ENCODE measurements around the gene PHACTR3. TPM values are rescaled to one million over a fixed set of nuclear protein-coding genes. Genes with fewer than 3 reads are reported as not detected.

Gene PHACTR3
- polyA plus RNA-seq, 1 experiment: not detected

DNA sequence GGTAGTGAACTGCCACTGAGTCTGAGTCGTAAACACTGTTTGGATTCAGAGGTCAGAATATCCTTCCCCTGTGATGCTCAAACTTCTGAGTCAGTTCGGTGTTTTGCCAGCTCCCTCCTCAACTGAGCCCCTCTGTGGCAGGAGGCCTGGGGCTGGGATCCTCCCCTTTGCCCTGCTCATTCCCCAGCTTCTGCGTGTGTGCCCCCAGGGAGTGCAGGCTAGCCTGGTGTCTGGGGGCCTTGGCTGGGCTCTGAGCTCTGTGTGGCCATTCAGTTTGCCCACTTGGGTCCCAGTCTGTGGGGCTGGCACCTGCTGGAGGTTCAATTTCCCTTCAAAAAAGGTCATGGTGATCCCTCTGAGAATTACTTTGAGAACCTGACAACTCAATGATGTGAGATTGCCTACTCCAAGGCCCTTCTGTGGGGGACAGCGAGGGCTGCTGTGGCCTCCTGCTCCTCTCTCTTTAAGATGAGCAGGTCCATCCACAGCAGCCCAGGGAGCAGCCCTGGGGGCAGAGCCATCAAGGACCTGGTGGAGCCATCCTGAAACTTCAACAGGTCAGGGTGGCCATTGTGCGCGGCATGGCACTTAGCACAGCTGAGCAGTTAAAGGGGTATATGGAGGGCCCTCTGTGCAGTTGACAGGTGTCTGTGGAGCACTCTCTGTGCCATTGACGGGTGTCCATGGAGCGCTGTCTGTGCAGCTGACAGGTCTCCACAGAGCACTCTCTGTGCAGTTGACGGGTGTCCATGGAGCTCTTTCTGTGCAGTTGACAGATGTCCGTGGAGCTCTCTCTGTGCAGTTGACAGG is 181.9 kb downstream of the PHACTR3 start:
- Histone ChIP-seq H3K27me3 (ENCODE audit: control insufficient read depth, insufficient read depth, low read length) (no peaks in the 10 kb centered on the region), H3K9me3 (ENCODE audit: control insufficient read depth, insufficient read depth, low read length) (no peaks in the 10 kb centered on the region), H3K27ac (ENCODE audit: low read depth, low read length) (no peak overlapping the region), H3K4me3 (ENCODE audit: low read depth, low read length) (no peak overlapping the region)
- no peak for DNase-seq (ENCODE audit: low read depth, low spot score)
- POLR2A ChIA-PET: no interaction called here
- TF ChIP-seq, protein P1, sequence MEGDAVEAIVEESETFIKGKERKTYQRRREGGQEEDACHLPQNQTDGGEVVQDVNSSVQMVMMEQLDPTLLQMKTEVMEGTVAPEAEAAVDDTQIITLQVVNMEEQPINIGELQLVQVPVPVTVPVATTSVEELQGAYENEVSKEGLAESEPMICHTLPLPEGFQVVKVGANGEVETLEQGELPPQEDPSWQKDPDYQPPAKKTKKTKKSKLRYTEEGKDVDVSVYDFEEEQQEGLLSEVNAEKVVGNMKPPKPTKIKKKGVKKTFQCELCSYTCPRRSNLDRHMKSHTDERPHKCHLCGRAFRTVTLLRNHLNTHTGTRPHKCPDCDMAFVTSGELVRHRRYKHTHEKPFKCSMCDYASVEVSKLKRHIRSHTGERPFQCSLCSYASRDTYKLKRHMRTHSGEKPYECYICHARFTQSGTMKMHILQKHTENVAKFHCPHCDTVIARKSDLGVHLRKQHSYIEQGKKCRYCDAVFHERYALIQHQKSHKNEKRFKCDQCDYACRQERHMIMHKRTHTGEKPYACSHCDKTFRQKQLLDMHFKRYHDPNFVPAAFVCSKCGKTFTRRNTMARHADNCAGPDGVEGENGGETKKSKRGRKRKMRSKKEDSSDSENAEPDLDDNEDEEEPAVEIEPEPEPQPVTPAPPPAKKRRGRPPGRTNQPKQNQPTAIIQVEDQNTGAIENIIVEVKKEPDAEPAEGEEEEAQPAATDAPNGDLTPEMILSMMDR (IDR thresholded peaks at IDR 0.05; ENCODE audit: low read depth, low read length): no peak
- CTCF ChIA-PET: no interaction called here

DNA sequence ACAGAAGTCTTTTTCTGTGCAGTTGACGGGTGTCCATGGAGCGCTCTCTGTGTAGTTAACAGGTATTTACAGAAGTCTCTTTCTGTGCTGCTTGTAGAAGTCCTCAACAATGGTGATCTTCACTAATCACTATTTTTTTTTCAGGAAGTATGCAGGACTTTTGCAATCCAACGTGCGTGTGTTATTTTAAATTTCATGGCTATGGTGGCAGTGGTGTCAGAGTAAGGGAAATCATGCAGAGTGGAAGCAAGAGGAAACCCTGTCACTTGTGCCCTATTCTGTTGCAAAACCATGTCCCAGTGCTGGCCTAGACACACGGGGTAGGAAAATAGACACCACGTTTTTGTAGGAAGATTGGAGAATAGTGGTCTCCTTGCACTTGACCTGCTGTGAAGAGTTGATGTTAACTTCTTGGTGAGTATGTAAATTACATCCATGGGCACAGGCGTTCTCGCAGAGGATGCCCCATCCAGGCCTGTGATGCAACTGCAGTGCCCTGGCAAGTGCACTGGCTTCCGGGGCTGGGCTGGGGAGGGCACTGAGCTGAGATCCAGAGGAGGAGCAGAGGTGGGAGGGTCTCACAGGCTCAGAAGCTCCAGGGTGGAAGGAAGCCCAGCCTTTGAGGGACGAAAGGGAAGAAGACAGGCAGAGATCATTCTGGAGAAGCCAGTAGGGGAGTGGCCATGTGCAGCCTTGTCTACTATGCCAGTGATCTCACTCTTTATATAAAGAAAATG is 182.6 kb downstream of the PHACTR3 start:
- no peak for DNase-seq (ENCODE audit: low read depth, low spot score)
- Histone ChIP-seq H3K27me3 (ENCODE audit: control insufficient read depth, insufficient read depth, low read length) (no peaks in the 10 kb centered on the region), H3K9me3 (ENCODE audit: control insufficient read depth, insufficient read depth, low read length) (no peaks in the 10 kb centered on the region), H3K4me3 (ENCODE audit: low read depth, low read length) (no peak overlapping the region), H3K27ac (ENCODE audit: low read depth, low read length) (no peak overlapping the region)
- TF ChIP-seq, protein P1 (IDR thresholded peaks at IDR 0.05; ENCODE audit: low read depth, low read length): no peak
- POLR2A ChIA-PET: no interaction called here
- CTCF ChIA-PET: no interaction called here

DNA sequence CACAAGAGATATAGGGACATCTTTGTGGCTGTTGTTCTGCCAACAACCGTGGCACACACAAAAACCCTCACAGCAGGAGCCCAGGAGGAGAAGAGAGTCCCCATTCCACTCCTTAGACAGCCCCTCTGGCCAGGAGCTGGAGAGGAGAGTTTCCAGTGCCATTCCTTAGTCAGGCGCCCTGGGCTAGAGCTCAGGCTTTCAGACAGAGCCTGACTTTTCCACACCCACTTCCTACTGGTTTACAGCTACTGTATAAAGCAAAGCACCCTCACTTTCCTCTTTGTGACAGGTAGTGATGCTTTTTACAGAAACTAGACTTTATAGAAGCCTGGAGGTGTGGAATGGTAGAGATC is 183.2 kb downstream of the PHACTR3 start:
- DNase-seq (ENCODE audit: low read depth, low spot score): no peak
- H3K9me3 ChIP-seq (ENCODE audit: control insufficient read depth, insufficient read depth, low read length): no peaks in the 10 kb centered on the region
- H3K27ac ChIP-seq (ENCODE audit: low read depth, low read length): no peak overlapping the region
- no peaks in the 10 kb centered on the region for H3K27me3 ChIP-seq (ENCODE audit: control insufficient read depth, insufficient read depth, low read length)
- no peak overlapping the region for H3K4me3 ChIP-seq (ENCODE audit: low read depth, low read length)
- ChIA-PET CTCF (no interaction called here), POLR2A (no interaction called here)
- TF ChIP-seq, protein P1 (IDR thresholded peaks at IDR 0.05; ENCODE audit: low read depth, low read length): no peak

- no peaks in the 10 kb centered on the region for H3K27me3 ChIP-seq (ENCODE audit: control insufficient read depth, insufficient read depth, low read length)
- CTCF ChIA-PET: no interaction called here
- H3K27ac ChIP-seq (ENCODE audit: low read depth, low read length): no peak overlapping the region
- POLR2A ChIA-PET: no interaction called here
- no peak for DNase-seq (ENCODE audit: low read depth, low spot score)
- TF ChIP-seq, protein P1 (IDR thresholded peaks at IDR 0.05; ENCODE audit: low read depth, low read length): no peak
- H3K9me3 ChIP-seq (ENCODE audit: control insufficient read depth, insufficient read depth, low read length): no peaks in the 10 kb centered on the region
- no peak overlapping the region for H3K4me3 ChIP-seq (ENCODE audit: low read depth, low read length)
Measured at GRCh38 chr20:59788196-59788735, 183.9 kb downstream of the PHACTR3 start.

- ChIA-PET POLR2A (no interaction called here), CTCF (no interaction called here)
- Histone ChIP-seq H3K9me3 (ENCODE audit: control insufficient read depth, insufficient read depth, low read length) (no peaks in the 10 kb centered on the region), H3K27me3 (ENCODE audit: control insufficient read depth, insufficient read depth, low read length) (no peaks in the 10 kb centered on the region), H3K4me3 (ENCODE audit: low read depth, low read length) (no peak overlapping the region), H3K27ac (ENCODE audit: low read depth, low read length) (no peak overlapping the region)
- no peak for DNase-seq (ENCODE audit: low read depth, low spot score)
- TF ChIP-seq, protein P1 (IDR thresholded peaks at IDR 0.05; ENCODE audit: low read depth, low read length): no peak
Measured at GRCh38 chr20:59788811-59789397, 184.6 kb downstream of the PHACTR3 start.

All from AG04450 (cell line).